Measurements from ENCODE around the gene AJAP1.

The AJAP1 gene

GRCh38 chr1:4631321-4631720 is 23.1 kb upstream of the AJAP1 start:
- DNase-seq = no peak

DNA sequence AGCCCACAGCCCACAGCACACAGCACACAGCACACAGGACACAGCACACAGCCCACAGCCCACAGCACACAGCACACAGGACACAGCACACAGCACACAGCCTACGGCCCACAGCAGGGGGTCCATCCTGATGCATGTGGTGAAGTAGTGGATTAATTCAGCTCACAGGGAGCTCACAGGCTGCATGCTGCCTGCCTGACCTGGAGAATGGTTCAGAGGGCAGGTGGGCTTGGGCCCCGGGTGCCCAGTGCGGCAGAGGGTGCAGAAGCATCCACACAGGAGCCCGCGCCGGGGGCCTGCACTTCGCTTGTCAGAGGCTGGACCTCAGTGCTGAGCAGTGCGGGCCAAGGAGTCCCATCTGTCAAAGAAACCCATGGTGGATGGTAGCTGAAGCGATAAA is 21.1 kb upstream of the AJAP1 start:
- DNase-seq = no peak

- DNase-seq = no peak
Observed at GRCh38 chr1:4634156-4634792, 20.1 kb upstream of the AJAP1 start.

DNA sequence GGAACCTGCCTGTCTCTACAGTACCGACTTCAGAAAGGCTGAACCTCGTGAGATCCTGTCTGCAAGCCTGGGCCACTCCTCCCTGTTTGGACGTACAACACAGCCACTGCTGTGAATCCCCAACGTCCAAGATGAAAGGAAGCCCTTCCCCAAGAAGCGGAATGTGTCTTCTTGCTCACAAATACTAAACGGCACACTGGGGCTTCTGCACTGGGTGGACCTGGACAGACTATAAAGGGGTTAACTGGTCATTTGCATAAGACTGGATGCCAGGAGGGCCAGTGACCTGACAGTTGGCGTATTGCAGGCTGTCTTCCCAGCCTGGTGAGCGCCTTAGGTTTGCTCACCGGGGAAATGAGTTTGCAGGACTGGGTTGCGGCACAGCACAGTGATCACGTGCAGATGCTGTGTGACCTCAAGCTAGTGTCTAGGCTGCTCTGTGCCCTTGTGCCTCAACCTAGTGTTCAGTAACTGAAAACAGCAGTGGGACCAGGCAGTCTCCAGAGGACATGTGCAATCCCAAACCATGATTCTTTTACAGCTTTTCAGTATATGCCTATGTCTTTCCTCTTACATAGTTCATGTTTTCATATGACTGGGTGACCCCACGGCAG is 19.5 kb upstream of the AJAP1 start:
- no peak for DNase-seq

GRCh38 chr1:4636186-4636585 is 18.2 kb upstream of the AJAP1 start:
- no peak for DNase-seq

- DNase-seq = no peak
Observed at GRCh38 chr1:4636644-4637380, 17.6 kb upstream of the AJAP1 start.

GRCh38 chr1:4637616-4638344 is 16.6 kb upstream of the AJAP1 start:
- DNase-seq = no peak

DNA sequence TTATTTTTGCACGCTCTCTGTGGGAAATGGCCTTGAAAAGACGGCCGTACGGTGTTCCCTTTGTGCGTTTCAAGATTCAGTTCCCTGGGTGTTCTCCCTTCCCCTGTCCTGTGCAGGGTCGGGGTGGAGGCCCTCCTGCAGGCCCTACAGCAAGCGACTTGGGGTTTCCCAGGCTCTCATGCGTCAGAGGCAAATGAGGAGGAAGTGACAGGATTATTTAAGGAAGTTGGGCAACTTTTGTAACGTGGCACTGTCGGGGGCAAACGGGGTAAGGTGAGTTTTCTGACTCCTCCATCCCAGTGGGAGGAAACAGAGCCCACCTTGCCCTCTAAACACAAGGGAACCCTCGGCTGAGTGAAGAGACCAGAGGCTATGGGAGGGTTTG is 16.1 kb upstream of the AJAP1 start:
- DNase-seq = no peak

GRCh38 chr1:4640931-4641330 is 13.5 kb upstream of the AJAP1 start:
- no peak for DNase-seq

- no peak for DNase-seq
Observed at GRCh38 chr1:4647391-4647790, 7.0 kb upstream of the AJAP1 start.

- no peak for DNase-seq
Observed at GRCh38 chr1:4648657-4649056, 5.8 kb upstream of the AJAP1 start.

- DNase-seq = no peak
Observed at GRCh38 chr1:4650481-4650880, 3.9 kb upstream of the AJAP1 start.

- DNase-seq = no peak
Observed at GRCh38 chr1:4650981-4651380, 3.4 kb upstream of the AJAP1 start.

DNA sequence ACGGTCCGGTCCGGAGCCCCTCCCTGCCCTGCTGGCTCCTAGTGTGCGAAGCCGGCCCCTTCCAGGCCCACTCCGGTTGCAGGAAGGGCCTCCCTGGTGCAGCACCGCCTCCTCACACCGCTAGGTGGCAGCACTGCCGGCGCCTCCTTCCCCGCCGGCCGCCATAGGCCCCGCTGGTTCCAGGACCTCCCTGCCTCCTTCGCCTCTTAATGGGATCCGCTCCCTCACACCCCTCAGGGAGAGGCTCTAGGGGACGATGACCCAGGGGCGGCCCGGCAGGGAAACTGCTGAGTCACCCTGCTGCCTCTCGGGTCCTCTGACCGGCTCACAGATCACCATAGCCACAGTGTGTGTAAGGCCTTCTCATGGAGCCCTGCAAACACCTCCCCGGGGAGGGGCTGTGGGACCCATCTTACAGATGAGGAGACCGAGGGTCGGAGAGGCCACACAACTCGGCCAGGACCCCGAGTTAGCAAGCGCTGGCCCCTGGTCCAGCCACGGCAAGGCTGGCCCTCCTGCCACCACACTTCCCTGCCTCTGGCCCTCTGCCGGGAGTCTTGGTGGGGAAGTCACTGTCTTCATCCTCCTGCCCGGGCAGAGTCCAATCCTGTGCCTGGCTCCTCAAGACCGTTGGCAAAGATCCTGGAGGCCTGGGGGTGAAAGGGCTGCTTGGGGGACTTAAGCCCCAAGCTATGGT is 1.6 kb upstream of the AJAP1 start:
- DNase-seq = peak; percentile 56

- no peak for DNase-seq
Observed at GRCh38 chr1:4653328-4653660, 1.1 kb upstream of the AJAP1 start.

DNA sequence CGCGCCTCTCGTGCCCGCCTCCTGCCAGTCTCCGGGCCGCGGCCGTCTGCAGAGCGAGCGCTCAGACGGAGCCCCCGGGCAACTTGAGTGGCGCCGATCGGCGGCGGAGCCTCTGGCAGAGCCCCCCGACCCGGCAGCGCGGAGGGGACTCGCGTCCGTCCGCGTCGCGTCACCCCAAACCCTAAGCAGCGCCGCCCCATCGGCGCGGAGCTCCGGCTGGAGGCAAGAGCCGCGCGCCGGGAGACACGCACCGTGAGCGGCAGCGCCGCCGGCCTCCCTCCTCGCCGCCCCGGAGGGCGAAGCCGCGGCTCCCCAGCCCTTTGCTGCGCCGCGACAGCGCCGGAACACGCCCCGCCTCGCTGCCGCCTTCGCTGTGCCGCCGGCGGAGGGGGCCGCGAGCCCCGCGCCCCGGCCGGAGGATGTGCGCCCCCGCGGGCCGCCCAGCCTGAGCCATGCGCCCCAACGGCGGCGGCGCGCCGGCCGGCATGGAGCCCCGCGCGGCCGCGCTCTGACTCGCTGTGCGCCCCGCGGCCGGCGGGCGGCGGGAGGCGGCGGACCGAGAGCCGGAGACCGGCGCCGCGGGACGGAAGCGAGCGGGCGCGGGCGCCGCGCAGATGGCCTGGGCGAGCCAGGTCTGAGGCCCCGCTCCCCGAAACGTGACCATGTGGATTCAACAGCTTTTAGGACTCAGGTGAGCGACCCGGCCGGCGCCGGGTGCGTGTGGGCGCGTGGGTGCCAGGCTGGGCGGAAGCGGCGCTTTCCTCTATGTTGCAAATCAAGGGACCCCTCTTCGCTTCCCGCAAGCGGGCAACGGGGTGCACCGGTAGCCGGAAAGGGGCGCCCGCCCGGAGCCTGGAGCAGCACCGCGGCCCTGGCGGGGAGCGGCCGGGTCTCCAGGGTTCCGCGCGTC is 610 bp downstream of the AJAP1 start:
- DNase-seq = no peak

DNA sequence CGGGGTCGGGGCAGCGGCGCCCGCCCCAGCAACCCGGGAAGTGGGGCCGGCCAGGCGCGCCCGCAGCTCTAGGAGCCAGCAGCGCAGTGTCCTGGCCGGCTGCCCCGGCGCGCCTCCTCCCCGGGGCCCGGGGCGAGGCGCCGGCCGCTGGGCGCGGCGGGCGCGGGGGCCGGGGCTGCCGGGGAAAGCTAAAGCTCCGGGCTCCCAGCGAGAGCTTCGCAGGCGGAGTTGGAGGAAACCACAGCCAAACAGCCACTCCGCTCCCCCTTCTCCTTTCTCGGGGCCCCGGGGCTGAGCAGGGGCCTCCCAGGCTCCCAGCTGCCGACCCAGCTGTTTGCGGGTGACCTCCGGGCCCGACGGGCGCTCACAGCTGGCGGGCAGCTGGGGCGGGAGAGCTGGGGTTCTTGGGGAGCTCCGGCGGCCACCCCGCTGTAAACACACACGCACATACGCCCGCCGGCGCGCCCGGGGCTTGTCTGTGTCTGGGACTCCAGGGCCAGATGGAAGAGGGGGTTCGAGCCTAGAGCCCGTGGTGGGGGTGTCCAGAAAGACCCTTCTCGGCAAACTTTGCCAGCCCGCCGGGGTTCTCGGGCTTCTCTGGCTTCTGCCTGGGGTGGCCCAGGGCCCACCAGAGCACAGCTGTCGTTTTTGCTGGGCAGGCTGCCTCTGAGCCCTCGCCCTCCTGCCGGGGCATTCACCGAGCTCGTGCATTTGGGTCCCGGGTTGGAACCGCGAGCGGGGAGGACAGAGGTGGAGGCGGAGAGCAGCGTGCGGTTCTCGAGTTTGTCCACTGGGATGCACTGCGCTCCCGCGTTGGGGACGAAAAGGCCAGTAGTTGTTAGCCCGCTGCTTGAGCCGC is 1.5 kb downstream of the AJAP1 start:
- DNase-seq = peak; percentile 12

GRCh38 chr1:4656533-4657140 is 2.2 kb downstream of the AJAP1 start:
- no peak for DNase-seq

- no peak for DNase-seq
Observed at GRCh38 chr1:4657244-4657789, 2.9 kb downstream of the AJAP1 start.

DNA sequence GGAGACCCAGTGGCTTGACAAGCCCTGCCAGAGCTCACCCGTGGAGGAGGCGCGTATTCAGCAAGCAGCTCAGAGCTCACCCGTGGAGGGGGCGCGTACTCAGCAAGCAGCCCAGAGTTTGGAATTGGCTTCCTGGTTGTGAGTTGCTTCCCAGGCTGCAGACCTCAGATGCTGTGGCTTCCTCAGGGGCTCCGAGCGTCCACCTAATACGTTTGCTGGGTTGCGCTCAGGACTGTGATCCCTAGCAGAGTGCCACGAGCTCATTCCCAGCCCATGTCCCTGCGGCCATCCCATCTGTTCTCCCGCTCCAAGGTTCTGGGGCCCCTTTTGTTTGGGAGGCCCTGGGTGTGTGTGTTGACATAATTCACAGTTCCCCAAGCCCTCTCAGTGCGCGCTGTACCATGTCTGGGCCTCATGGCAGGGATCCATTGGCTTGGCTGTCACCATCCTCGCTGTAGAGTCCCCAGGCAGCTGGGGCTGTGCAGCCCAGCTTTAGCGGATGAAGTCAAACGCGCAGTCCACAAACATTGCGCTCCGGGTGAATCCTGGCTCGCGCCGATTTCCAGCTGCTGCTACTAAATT is 3.6 kb downstream of the AJAP1 start:
- DNase-seq = no peak
